MCF 10A (cell line): ENCODE results near the gene C1QTNF12. TPM values are rescaled to one million over a fixed set of nuclear protein-coding genes. Genes with fewer than 3 reads are reported as not detected.

Source experiments
- Bru-seq: library from RNA; stranded (reverse); fragments of 400-500 nt; gene quantifications from one replicate; lab custom pipeline; 2021; lab: Mats Ljungman, UMichigan
- BruChase-seq, 2 experiments: library from RNA; stranded (reverse); fragments of 400-500 nt; gene quantifications; one replicate each; lab custom pipeline; 2021; lab: Mats Ljungman, UMichigan
- BruUV-seq: library from RNA; stranded (reverse); fragments of 400-500 nt; replicated peaks from 2 replicates; lab custom pipeline; 2021; lab: Mats Ljungman, UMichigan
- CTCF ChIA-PET: fragments of 300-600 bp; sonication (Branson Sonifier 250); formaldehyde crosslinking; extraction: SDS; loops from one replicate; lab custom pipeline; 2021; ENCODE audit warnings: antibody characterized with exemption, inconsistent platforms; lab: Yijun Ruan, JAX
- POLR2A ChIA-PET: fragments of 300-600, 350-650 bp; sonication (Branson Sonifier 250); formaldehyde crosslinking; extraction: SDS; loops from one replicate; lab custom pipeline; 2020; ENCODE audit warnings: antibody characterized with exemption, inconsistent platforms; lab: Yijun Ruan, JAX
- DNase-seq: peaks from one replicate; pipeline ENCODE4 v3.0.0-alpha.2; 2018; ENCODE audit not compliant: unreplicated experiment
- H3K27ac Mint-ChIP-seq: one replicate; pipeline ENCODE4 v1.8.0; 2022; ENCODE audit warnings: mild to moderate bottlenecking, low read depth, mixed read lengths; ENCODE audit not compliant: unreplicated experiment
- H3K27me3 Mint-ChIP-seq: one replicate; pipeline ENCODE4 v1.8.0; 2022; ENCODE audit warnings: mixed read lengths; ENCODE audit not compliant: insufficient read depth, unreplicated experiment
- H3K36me3 Mint-ChIP-seq: one replicate; pipeline ENCODE4 v1.8.0; 2022; ENCODE audit warnings: mild to moderate bottlenecking, moderate library complexity, mixed read lengths; ENCODE audit not compliant: insufficient read depth, unreplicated experiment
- H3K4me1 Mint-ChIP-seq: one replicate; pipeline ENCODE4 v1.8.0; 2022; ENCODE audit warnings: mixed read lengths; ENCODE audit not compliant: insufficient read depth, unreplicated experiment
- H3K4me3 Mint-ChIP-seq: one replicate; pipeline ENCODE4 v1.8.0; 2022; ENCODE audit warnings: mild to moderate bottlenecking, moderate library complexity, mixed read lengths; ENCODE audit not compliant: unreplicated experiment
- H3K9me3 Mint-ChIP-seq: one replicate; pipeline ENCODE4 v1.8.0; 2022; ENCODE audit warnings: mixed read lengths; ENCODE audit not compliant: unreplicated experiment
- intact Hi-C: fragments of 100-400 bp; cut with micrococcal nuclease; formaldehyde crosslinking; loops from 2 replicates; pipeline ENCODE4 v1.14.1; 2022
- long read RNA-seq: library from polyadenylated mRNA; stranded (forward); transcript quantifications from one replicate; pipeline ENCODE4 v2.0.0, GENCODE V29; 2022
- total RNA-seq: library from RNA; stranded (reverse); gene quantifications from 2 replicates; pipeline ENCODE4 v1.2.3, GENCODE V29; 2022
- TF ChIP-seq, protein P1 (sequence below): fragments of 200-600 bp; IDR thresholded peaks from one replicate; pipeline ENCODE4 v1.8.0; 2022; ENCODE audit warnings: antibody characterized with exemption, mild to moderate bottlenecking; ENCODE audit not compliant: unreplicated experiment

The C1QTNF12 gene, protein sequence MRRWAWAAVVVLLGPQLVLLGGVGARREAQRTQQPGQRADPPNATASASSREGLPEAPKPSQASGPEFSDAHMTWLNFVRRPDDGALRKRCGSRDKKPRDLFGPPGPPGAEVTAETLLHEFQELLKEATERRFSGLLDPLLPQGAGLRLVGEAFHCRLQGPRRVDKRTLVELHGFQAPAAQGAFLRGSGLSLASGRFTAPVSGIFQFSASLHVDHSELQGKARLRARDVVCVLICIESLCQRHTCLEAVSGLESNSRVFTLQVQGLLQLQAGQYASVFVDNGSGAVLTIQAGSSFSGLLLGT
- total RNA-seq (1.5 and 3.3 TPM in 2 replicates), Bru-seq, nascent RNA (percentile 22 among the genes with signal in this experiment), BruChase-seq, experiment 1, labeled RNA remaining after a 6-hour chase (percentile 42 among the genes with signal in this experiment), BruChase-seq, experiment 2, labeled RNA remaining after a 2-hour chase (percentile 22 among the genes with signal in this experiment)
- long read RNA-seq = 0 reads

DNA sequence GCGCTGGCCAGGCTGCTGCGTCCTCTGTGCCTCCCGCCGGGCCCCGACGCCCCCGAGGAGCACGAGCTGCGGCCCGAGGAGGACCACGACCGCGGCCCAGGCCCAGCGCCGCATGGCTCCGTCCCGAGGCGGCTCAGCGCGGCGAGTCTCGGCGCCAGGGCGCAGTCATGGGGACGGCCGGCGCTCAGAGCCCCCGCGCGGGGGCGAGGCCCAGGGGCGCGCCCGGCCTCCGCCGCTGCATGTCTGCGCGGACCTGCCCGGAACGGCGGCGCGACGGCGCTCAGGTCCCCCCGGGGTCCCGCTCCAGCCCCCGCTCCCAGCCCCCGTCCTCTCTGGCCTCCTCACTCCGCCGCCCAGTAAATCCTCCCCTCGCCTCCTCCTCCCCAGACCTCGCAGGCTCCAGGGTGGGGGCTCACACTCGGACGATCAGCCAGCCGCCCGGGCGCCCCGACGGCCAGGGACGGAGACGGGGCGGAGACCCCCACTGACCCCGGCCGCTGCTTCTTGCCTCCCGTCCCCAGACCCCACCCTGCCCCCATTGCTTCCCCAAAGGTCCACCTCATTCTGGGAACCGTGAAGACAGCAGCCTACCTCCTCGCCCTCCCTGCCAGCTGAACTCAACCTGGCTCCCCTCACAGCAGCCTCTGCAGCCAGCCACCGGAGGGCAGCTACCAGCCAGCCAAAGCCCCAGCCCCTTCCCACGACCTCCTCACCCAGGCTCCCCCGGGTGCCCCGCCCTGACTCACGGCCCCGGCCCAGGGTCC, at the start of gene C1QTNF12:
Gene C1QTNF12, minus strand, starts transcription at position 146 of the 764 bp plus-strand sequence. Its CDS starts 32 bp downstream, at position 114.
- TF ChIP-seq, protein P1, sequence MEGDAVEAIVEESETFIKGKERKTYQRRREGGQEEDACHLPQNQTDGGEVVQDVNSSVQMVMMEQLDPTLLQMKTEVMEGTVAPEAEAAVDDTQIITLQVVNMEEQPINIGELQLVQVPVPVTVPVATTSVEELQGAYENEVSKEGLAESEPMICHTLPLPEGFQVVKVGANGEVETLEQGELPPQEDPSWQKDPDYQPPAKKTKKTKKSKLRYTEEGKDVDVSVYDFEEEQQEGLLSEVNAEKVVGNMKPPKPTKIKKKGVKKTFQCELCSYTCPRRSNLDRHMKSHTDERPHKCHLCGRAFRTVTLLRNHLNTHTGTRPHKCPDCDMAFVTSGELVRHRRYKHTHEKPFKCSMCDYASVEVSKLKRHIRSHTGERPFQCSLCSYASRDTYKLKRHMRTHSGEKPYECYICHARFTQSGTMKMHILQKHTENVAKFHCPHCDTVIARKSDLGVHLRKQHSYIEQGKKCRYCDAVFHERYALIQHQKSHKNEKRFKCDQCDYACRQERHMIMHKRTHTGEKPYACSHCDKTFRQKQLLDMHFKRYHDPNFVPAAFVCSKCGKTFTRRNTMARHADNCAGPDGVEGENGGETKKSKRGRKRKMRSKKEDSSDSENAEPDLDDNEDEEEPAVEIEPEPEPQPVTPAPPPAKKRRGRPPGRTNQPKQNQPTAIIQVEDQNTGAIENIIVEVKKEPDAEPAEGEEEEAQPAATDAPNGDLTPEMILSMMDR = no peak
- Mint-ChIP-seq H3K27me3 (no peaks in the 10 kb centered on the region), H3K27ac (no peak within 1 kb of the TSS), H3K4me1 (peaks cover 6% of the 10 kb centered on the region), H3K4me3 (no peak within 1 kb of the TSS), H3K36me3 (peaks cover 1% of the 10 kb centered on the region), H3K9me3 (no peaks in the 10 kb centered on the region)
- no peak for DNase-seq
- intact Hi-C loops = no loop called here
- ChIA-PET POLR2A (no interaction called here), CTCF (no interaction called here)
- no TSS peak for BruUV-seq

DNA sequence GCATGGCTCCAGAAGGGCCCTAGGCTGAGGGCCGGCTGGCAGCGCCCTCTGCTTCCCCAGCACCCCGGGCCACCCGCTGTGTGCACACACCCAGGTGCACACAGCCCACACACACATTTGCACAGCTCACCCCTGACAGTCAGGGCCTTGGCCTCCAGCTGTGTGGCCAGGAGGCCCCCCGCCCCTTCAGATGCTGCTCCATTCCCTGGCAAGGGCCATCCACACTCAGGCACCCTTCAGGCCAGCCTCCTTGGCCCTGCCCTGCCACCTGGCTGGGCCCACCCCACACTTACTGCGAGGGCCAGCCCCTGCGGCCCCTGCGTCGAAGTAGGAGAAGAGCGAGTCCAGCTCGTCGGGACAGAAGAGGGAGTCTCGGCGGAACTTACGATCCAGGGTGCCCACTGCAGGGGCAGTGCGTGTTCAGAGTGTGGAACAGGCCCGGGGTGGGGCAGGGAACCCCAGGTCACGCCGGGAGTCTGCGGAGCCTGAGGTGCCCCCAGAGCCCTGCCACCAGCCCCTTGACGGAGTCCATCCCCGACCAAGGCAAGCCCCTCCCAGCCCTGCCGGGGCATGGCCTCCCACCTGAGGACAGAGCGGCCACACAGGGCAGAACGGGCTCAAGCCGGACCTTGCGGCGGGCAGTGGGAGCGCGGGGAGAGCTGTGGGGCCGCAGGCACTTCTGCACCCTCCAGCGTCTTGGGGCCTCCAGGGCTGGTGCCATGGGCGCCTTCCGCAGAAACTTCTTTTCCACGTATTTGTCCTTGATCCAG, 48.8 kb upstream of the C1QTNF12 start:
- Mint-ChIP-seq H3K4me1 (no peaks in the 10 kb centered on the region), H3K27me3 (no peaks in the 10 kb centered on the region), H3K4me3 (no peak overlapping the region), H3K27ac (no peak overlapping the region), H3K36me3 (peaks cover 22% of the 10 kb centered on the region), H3K9me3 (no peaks in the 10 kb centered on the region)
- no peak for DNase-seq
- TF ChIP-seq, protein P1 = no peak
- intact Hi-C loops = loop anchor here (10.0 kb wide), 1 partner anchor 311 kb away; the partner anchor contains the start of gene PERM1
- CTCF ChIA-PET = interaction anchor here (0.6 kb wide), 1 partner anchor 33 kb away, joined by 3 read pairs; no protein-coding TSS in a partner anchor
- POLR2A ChIA-PET = interaction anchor here (1.7 kb wide), 1 partner anchor 9 kb away, joined by 9 read pairs; no protein-coding TSS in a partner anchor
- no TSS peak for BruUV-seq

DNA sequence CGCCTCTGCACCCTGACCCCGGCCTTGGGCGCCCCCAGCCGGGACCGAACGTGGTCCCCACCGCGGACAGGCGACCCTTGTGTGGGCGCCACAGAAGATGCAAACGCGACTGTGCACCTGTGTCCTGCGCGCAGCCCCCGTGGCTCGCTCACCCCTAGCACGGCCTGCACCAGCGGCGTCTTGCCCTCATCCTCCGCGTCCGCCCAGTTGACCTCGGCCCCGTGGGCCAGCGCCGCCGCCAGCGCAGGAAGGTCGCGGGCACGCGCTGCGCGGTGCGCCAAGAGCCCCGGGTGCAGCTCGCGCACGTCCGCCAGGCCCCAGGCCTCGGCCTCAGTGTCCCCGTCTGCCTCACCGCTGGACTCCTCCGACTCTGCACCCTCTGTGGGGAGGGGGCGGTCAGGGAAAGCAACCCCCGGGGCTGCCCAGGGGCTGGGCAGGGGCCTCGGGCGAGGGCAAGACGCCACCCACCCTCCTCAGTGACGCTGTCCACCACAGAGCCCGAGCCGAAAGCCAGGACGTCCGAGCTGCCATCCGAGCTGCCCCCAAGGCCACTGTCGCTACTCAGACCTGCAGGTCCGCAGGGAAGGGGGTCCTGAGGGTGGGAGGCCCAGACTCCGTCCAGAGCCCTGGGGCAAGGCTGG, 47.8 kb upstream of the C1QTNF12 start:
- CTCF ChIA-PET = no interaction called here
- Mint-ChIP-seq H3K27ac (no peak overlapping the region), H3K27me3 (no peaks in the 10 kb centered on the region), H3K9me3 (no peaks in the 10 kb centered on the region), H3K4me1 (no peaks in the 10 kb centered on the region), H3K36me3 (peaks cover 17% of the 10 kb centered on the region), H3K4me3 (no peak overlapping the region)
- POLR2A ChIA-PET = interaction anchor here (0.6 to 1.7 kb wide), 2 partner anchors 8 to 177 kb away, joined by 3 to 9 read pairs; no protein-coding TSS in a partner anchor
- TF ChIP-seq, protein P1 = no peak
- intact Hi-C loops = loop anchor here (5.0 to 10.0 kb wide), 2 partner anchors 62 to 310 kb away; partner anchors contain the start of genes B3GALT6, PERM1 and SDF4
- BruUV-seq = no TSS peak
- no peak for DNase-seq
